ENCODE data around the gene MRPL54. TPM values are rescaled to one million over a fixed set of nuclear protein-coding genes. Genes with fewer than 3 reads are reported as not detected.

Gene MRPL54
- total and polyA plus RNA-seq, 2 experiments from 2014 or later = 29.7 to 89.9 TPM

- TF ChIP-seq ZNF462 (CRISPR knock-in tag; IDR thresholded peaks at IDR 0.05) (no peak), STAT1 (IDR thresholded peaks at IDR 0.05; ENCODE audit: unreplicated experiment) (no peak), EZH2phosphoT487 (IDR thresholded peaks at IDR 0.05; ENCODE audit: unreplicated experiment) (no peak), CREB1 (CRISPR knock-in tag; IDR thresholded peaks at IDR 0.05; ENCODE audit: low read depth) (no peak), JUNB (IDR thresholded peaks at IDR 0.05; ENCODE audit: unreplicated experiment) (no peak), CTCF (conservative IDR thresholded peaks at IDR 0.05; ENCODE audit: low read depth in 2 of 2) (no peak), ZNF331 (CRISPR knock-in tag; IDR thresholded peaks at IDR 0.05; ENCODE audit: low read depth) (no peak)
Measured at GRCh38 chr19:3808420-3809143, 46.1 kb downstream of the MRPL54 start (continued).
